Stimulated activated CD8-positive, alpha-beta memory T cell treated with anti-CD3 and anti-CD28 coated beads, Interleukin-4, amount 100 ng/mL, for 24 hours (primary cell): ENCODE data around the gene ATP6V1G1.

Experiments used
- DNase-seq: peaks from one replicate; pipeline ENCODE4 v3.0.0-alpha.2; 2020; ENCODE audit warnings: low read depth

Gene ATP6V1G1

DNA sequence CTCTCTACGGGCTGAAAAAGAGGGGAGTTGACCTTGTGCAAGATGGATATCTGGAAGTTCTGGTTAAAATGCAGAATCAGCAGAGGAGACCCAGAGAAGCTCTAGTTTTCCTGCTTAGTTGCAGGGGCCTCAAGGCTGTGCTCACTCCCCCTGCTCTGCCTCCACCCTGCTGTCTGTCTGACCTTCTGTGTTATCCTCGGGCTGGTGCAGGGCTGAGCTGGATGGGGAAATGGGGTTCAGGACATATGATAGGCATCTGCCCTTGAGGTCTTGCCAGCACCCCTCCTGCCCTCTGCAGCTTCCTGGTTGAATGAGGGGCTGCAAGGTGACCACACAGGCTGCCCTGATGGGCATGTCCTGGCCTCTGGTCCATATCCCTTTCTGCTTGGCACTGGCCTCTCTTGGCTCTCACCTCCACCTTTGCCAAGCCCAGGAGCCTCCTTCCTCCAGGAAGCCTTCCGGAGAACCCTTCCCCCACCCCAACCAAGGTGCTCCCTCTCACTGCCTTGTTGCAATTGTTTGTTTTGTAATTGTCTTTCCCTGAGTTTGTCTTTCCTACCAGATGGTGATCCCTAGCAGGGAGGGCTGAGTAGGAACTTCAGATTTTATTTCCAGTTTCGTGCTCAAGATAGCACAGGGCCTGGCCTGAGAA, 24.8 kb downstream of the ATP6V1G1 start:
- DNase-seq = no peak

DNA sequence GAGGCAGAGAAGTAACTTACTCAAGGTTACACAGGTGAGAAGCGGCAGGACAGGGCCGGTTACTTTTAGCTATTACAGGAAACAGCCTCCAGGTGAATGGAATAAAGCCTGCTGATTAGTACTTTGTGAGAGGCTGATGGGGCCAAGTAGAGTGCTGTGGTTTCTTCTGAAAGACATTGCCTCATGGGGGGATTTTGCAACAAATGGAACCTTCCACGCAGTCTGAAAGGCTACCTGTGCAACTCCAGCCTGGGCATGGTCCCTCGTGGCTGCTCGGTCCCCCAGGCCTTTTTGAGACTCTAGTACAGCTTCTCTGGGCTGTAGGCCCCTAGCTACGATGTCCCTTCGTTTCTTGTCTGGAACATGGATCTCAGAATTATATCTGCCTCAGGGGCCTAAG, 25.5 kb downstream of the ATP6V1G1 start:
- DNase-seq = no peak

DNA sequence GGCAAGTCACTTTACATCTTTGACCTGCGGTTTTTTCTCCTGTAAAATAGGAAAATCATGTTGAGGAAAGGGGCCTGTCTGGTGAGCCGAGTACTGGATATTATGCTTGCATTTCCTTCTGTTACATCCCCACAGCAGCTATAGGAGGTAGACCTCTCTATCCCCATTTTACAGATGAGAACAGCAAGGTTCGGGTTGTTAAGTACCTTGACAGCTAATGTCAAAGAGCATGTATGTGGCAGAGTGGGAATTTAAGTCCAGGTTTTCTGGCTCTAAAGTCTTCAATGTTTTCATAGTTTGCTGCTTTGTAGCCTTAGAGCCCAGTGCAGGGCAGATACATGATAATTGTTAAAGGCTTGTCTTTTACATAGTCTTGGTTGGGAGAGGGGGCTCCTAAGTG, 26.4 kb downstream of the ATP6V1G1 start:
- DNase-seq = no peak

DNA sequence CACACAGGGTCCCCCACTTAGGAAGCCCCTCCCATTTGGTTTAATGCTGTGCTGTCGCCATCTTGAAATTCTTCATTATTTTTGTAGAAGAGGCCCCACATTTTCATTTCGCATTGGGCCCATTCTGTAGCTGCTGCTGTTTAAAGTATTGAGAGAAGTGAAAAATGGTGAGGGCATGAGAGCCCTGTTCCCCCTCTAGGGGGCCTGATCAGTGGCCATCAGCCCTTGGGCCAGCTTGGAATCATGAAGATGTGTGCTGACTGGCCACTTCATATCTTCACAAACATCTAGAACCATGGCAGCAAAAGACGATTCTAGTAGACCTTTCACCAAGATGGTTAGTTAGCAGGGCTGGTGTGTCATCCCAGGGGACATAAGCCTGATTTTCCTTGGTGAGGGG, 26.8 kb downstream of the ATP6V1G1 start:
- DNase-seq = no peak

- no peak for DNase-seq
Measured at GRCh38 chr9:114616684-114617520, 29.3 kb downstream of the ATP6V1G1 start.

DNA sequence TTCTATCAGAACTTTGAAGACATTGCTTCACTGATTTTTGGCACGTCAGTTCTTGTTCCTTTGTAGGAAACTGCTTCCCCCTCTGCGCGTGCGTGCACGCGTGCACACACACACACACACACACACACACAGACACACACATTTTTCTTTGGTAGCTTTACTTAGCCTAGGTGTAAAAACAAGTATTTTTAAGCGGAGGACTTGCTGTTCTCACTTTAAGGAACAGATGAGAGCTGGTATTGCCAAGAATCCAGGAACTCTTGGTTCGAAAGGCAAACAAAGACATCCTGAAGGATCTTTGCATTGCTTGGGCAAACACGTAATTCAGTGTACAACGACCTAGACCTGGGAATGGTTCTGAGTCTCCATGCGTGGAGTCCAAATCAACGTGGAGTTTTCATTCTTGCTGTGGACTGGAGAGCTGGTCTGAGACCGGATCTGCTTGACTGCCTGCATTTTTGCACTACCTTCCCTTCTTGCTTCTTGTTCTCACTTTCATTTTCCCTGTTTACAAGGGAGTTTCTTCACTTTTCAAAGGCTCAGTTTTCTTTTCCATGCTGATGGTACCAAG, 31.7 kb downstream of the ATP6V1G1 start:
- DNase-seq = no peak

- no peak for DNase-seq
Measured at GRCh38 chr9:114621561-114621960, 34.0 kb downstream of the ATP6V1G1 start.

- no peak for DNase-seq
Measured at GRCh38 chr9:114621975-114622609, 34.5 kb downstream of the ATP6V1G1 start.

DNA sequence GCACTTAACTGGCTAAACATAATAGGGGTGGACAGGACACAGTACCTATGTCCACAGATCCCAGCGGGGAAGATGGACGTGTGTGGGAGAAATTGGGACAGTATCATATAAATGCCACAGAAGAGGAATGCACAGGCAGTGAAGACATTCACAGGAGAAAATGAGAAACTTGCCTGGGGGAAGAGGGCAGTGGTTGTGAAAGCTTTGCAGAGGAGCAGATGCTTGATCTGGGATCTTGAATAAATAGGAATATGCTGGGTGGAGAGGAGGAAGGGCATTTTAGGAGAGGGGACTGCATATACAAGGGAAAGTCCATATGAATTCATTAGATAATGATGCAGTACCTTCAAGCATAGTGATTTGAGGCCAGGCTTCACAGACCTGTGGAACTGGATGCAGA, 37.1 kb downstream of the ATP6V1G1 start:
- DNase-seq = no peak

DNA sequence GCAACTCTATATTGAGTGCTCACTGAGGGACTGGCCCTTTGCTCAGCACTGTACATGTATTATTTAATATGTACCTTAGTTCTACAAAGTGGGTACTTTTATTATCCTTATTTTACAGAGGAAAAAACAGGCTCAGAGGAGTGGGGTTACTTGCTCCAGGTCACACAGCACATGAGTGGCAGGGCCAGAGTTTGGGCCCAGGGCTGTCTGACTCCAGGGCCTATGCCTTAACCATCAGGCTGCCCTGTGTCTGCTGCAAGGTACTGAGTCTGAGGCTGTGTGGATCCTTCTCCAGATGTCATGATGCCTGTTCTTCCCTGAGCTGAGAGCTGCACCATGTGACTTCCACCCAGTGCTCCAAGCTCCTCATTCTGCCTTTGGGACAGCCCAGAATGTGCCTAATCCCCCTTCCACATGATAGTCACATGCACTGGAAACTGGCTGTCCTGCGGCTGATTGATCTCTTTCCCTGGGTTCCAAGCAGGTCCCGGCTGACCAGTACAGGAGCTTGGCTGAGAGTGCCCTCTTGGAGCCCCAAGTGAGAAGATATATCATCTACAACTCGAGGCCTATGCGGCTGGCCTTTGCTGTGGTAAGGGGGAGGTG, 38.9 kb downstream of the ATP6V1G1 start:
- DNase-seq = no peak

- no peak for DNase-seq
Measured at GRCh38 chr9:114627553-114627952, 40.0 kb downstream of the ATP6V1G1 start.

DNA sequence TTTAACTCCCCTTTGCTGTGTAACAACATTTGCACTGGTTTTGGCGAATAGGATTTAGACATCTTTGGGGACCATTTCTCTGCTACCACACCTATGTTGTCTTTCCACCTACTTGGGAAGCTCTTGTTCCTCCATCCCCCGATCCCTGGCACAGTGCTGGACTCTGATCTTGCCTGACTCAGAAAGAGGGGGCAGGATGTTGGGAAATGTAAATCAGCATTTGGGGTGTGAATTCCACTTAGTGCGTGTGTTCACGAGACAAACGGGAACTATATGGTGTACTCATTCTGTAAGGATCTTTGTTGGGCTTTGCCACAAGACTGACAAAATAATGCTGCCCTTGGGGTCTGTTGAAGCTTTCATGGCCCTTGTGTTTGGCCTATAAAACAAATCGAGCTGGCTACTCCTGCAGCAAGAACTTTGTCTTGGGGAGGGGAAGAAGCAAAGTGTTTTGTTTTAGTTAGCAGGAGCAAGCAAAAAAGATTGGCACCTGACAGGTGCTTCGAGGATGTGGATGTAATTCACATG, 42.1 kb downstream of the ATP6V1G1 start:
- no peak for DNase-seq

DNA sequence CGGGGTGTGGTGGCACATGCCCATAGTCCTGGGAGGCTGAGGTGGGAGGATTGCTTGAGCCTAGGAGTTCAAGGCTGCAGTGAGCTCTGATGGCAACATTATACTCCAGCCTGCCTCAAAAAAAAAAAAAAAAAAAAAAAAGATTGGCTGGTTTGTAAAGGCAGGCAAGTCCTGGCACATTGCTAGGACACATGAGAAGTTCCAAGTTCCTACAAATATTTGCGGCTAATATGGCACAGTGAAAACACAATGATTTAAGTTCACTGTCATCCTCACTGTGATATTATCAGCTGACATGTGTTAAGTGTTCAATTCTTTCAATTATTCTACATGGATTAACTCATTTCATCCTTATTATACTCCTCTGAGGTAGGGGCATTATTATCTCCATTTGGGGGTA, 43.6 kb downstream of the ATP6V1G1 start:
- DNase-seq = no peak

DNA sequence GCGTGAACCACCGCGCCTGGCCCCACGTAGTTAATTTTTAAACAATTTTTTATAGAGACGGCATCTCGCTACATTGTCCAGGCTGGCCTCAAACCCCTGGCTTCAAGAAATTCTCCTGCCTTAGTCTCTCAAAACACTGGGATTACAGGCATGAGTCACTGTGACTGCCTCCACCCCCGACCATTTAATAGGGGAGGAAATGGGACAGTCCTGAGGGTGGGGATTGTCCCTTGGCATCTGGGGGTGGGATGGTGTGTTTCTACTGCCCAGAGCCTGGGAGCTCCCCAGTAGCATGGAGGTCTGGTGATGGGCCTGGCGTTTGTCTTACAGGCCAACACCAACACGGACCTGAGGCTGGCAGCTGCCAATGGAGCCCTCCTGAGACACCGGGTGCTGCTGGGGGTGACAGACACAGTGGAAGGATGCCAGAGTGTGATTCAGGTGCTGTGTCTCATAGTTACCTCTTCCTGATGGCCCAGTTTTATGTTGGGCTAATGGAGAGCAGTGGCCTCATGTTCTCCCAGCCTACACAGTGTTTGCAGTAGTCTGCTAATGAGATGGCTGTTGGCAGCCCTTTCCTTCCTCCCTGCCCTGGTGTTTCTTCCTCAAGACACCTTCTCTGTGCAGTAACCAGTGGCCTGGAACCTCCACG, 46.0 kb downstream of the ATP6V1G1 start:
- DNase-seq = no peak

GRCh38 chr9:114634387-114634786, 46.8 kb downstream of the ATP6V1G1 start:
- DNase-seq = no peak

GRCh38 chr9:114638404-114638803, 50.8 kb downstream of the ATP6V1G1 start:
- no peak for DNase-seq

DNA sequence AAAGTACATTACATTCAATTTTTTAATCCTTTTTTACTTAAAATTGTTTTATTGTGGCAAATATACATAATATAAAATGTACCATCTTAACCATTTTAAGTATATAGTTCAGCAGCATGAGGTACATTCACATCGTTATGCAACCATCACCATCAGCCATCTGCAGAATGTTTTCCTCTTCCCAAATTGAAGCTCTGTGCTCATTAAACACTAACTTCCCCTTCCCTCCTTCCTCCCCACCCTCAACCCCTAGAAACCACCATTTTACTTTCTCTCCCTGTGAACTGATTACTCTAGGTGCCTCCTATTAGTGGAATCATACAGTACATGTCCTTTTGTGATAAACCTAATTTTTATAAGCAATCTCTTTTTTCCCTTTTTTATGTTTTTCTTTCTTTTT, 54.4 kb downstream of the ATP6V1G1 start:
- DNase-seq = no peak

- no peak for DNase-seq
Measured at GRCh38 chr9:114643001-114643400, 55.4 kb downstream of the ATP6V1G1 start.

- DNase-seq = no peak
Measured at GRCh38 chr9:114643896-114644295, 56.3 kb downstream of the ATP6V1G1 start.
